Fibroblast of skin of scalp (primary cell): ENCODE results near the gene ANGEL2. TPM values are rescaled to one million over a fixed set of nuclear protein-coding genes. Genes with fewer than 3 reads are reported as not detected.
"Not testable (repeated sequence)": the region's sequence is repeated elsewhere in the genome, so short reads cannot be mapped to it uniquely, and the experiment has no call there.

Source experiments
- DNase-seq: peaks from one replicate; pipeline ENCODE4 v3.0.0-alpha.2; 2013
- polyA plus RNA-seq, 2 experiments: library from polyadenylated mRNA; unstranded; fragments of 120-200 nt; gene quantifications; one replicate each; pipeline ENCODE4 v1.2.1, GENCODE V29; 2013; ENCODE audit not compliant: insufficient read length in 2 of 2

ANGEL2 gene
- 19.2 TPM for polyA plus RNA-seq (2013, experiment 1 of 2; ENCODE audit: insufficient read length)
- 18.9 TPM for polyA plus RNA-seq (2013, experiment 2 of 2; ENCODE audit: insufficient read length)

GRCh38 chr1:213015099-213016050 is at the start of gene ANGEL2:
ANGEL2 (minus strand) TSS chr1:213015867; CDS start chr1:213015671, 196 bp downstream.
- DNase-seq, result peak; percentile 98

GRCh38 chr1:213061263-213061662 is 45.6 kb upstream of the ANGEL2 start:
- no peak for DNase-seq

- DNase-seq, result no peak
Observed at GRCh38 chr1:213060836-213061235, 45.2 kb upstream of the ANGEL2 start.

- DNase-seq, result no peak
Observed at GRCh38 chr1:213057264-213058059, 41.8 kb upstream of the ANGEL2 start.

- no peak for DNase-seq
Observed at GRCh38 chr1:213055767-213056166, 40.1 kb upstream of the ANGEL2 start.

- no peak for DNase-seq
Observed at GRCh38 chr1:213054733-213055591, 39.3 kb upstream of the ANGEL2 start.

- DNase-seq, result no peak
Observed at GRCh38 chr1:213054142-213054541, 38.5 kb upstream of the ANGEL2 start.

- no peak for DNase-seq
Observed at GRCh38 chr1:213053455-213053854, 37.8 kb upstream of the ANGEL2 start.

GRCh38 chr1:213051881-213052202 is 36.2 kb upstream of the ANGEL2 start:
- no peak for DNase-seq

- peak; percentile 85 for DNase-seq
Observed at GRCh38 chr1:213051127-213051880, 35.6 kb upstream of the ANGEL2 start, which contains the start of gene RPS6KC1. RPS6KC1 (plus strand) TSS chr1:213051241; CDS start chr1:213051405, 164 bp downstream.

GRCh38 chr1:213050745-213051126 is 35.1 kb upstream of the ANGEL2 start:
- no peak for DNase-seq

- DNase-seq, result no peak
Observed at GRCh38 chr1:213049232-213049631, 33.6 kb upstream of the ANGEL2 start.

GRCh38 chr1:213045321-213046226 is 29.9 kb upstream of the ANGEL2 start:
- not testable (repeated sequence) for DNase-seq

GRCh38 chr1:213041443-213041842 is 25.8 kb upstream of the ANGEL2 start:
- DNase-seq, result peak; percentile 64

GRCh38 chr1:213035573-213035972 is 19.9 kb upstream of the ANGEL2 start:
- DNase-seq, result no peak

- DNase-seq, result no peak
Observed at GRCh38 chr1:213034713-213035112, 19.0 kb upstream of the ANGEL2 start.

GRCh38 chr1:213032651-213033050 is 17.0 kb upstream of the ANGEL2 start:
- DNase-seq, result no peak

GRCh38 chr1:213027024-213027423 is 11.4 kb upstream of the ANGEL2 start:
- DNase-seq, result not testable (repeated sequence)

- no peak for DNase-seq
Observed at GRCh38 chr1:213020016-213020415, 4.3 kb upstream of the ANGEL2 start.

- no peak for DNase-seq
Observed at GRCh38 chr1:213019450-213019849, 3.8 kb upstream of the ANGEL2 start.
